Measurements from ENCODE around the gene PPP1R12C. TPM values are rescaled to one million over a fixed set of nuclear protein-coding genes. Genes with fewer than 3 reads are reported as not detected.
A peak's percentile ranks its signal among the peaks of the same experiment; 100 is the strongest.

PPP1R12C gene
- total RNA-seq, 1 experiment from 2014 or later: 158 TPM

DNA sequence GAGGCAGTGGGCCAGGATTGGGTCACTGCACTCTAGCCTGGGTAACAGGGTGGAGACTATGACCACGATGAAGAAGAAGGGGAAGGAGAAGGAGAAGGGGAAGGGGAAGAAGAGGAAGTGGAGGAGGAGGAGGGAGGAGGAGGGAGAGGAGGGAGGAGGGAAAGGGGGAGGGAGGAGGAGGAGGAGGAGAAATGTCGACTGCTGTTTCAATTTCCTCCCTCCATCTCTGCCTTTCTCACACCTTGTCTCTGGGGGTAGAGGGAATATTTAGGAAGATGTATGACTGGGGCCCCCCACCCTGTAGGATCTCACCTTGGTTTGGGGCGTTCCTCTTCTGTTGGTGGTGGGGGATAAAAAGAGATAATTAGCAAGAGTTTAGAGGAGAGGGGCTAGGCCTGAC is 27.8 kb upstream of the PPP1R12C start:
- peaks cover 17% of the 10 kb centered on the region; the same call in 1 of the 2 replicates for H3K4me1 ChIP-seq (ENCODE audit: control insufficient read depth, insufficient read depth, low read length)
- TF ChIP-seq POLR2AphosphoS5 (IDR thresholded peaks at IDR 0.05; ENCODE audit: low read depth, low read length) (no peak), TCF7L2 (IDR thresholded peaks at IDR 0.05; ENCODE audit: low read depth, low read length) (no peak), SIN3A (IDR thresholded peaks at IDR 0.05; ENCODE audit: borderline replicate concordance, insufficient read depth, low read depth, low read length) (no peak)
- TF ChIP-seq, protein P1, sequence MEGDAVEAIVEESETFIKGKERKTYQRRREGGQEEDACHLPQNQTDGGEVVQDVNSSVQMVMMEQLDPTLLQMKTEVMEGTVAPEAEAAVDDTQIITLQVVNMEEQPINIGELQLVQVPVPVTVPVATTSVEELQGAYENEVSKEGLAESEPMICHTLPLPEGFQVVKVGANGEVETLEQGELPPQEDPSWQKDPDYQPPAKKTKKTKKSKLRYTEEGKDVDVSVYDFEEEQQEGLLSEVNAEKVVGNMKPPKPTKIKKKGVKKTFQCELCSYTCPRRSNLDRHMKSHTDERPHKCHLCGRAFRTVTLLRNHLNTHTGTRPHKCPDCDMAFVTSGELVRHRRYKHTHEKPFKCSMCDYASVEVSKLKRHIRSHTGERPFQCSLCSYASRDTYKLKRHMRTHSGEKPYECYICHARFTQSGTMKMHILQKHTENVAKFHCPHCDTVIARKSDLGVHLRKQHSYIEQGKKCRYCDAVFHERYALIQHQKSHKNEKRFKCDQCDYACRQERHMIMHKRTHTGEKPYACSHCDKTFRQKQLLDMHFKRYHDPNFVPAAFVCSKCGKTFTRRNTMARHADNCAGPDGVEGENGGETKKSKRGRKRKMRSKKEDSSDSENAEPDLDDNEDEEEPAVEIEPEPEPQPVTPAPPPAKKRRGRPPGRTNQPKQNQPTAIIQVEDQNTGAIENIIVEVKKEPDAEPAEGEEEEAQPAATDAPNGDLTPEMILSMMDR (IDR thresholded peaks at IDR 0.05): no peak
- TF ChIP-seq, protein P2, sequence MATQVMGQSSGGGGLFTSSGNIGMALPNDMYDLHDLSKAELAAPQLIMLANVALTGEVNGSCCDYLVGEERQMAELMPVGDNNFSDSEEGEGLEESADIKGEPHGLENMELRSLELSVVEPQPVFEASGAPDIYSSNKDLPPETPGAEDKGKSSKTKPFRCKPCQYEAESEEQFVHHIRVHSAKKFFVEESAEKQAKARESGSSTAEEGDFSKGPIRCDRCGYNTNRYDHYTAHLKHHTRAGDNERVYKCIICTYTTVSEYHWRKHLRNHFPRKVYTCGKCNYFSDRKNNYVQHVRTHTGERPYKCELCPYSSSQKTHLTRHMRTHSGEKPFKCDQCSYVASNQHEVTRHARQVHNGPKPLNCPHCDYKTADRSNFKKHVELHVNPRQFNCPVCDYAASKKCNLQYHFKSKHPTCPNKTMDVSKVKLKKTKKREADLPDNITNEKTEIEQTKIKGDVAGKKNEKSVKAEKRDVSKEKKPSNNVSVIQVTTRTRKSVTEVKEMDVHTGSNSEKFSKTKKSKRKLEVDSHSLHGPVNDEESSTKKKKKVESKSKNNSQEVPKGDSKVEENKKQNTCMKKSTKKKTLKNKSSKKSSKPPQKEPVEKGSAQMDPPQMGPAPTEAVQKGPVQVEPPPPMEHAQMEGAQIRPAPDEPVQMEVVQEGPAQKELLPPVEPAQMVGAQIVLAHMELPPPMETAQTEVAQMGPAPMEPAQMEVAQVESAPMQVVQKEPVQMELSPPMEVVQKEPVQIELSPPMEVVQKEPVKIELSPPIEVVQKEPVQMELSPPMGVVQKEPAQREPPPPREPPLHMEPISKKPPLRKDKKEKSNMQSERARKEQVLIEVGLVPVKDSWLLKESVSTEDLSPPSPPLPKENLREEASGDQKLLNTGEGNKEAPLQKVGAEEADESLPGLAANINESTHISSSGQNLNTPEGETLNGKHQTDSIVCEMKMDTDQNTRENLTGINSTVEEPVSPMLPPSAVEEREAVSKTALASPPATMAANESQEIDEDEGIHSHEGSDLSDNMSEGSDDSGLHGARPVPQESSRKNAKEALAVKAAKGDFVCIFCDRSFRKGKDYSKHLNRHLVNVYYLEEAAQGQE (IDR thresholded peaks at IDR 0.05; ENCODE audit: insufficient read depth in 1 of 2, low read depth in 2 of 2, low read length in 1 of 2): no peak
- no peak for DNase-seq (ENCODE audit: low read depth, low spot score)
- intact Hi-C loops (cut with micrococcal nuclease; ENCODE audit: unreplicated experiment): loop anchor here (10.0 kb wide), 1 partner anchor 280 kb away; no protein-coding TSS in a partner anchor
- ChIA-PET POLR2A (interaction anchor here (0.6 kb wide), 1 partner anchor 64 kb away, joined by 11 read pairs; the partner anchor contains the start of gene PTPRH), CTCF (interaction anchor here (0.7 kb wide), 1 partner anchor 258 kb away, joined by 5 read pairs; no protein-coding TSS in a partner anchor)
- H3K36me3 ChIP-seq (ENCODE audit: control insufficient read depth, insufficient read depth, low read length): no peaks in the 10 kb centered on the region
- BruUV-seq (replicated peaks): no TSS peak
- H3K9me3 ChIP-seq (ENCODE audit: control insufficient read depth, insufficient read depth, low read depth, low read length): no peaks in the 10 kb centered on the region
- no peaks in the 10 kb centered on the region for H3K27me3 ChIP-seq (ENCODE audit: control insufficient read depth, insufficient read depth, low read length)
- in situ Hi-C loops (cut with HindIII; ENCODE audit: low pct_unique_long_range_greater_than_20kb, low sequenced_read_pairs): no loop called here
- ATAC-seq: no peak
- H3K27ac ChIP-seq (ENCODE audit: low read length): no peak overlapping the region
- H3K4me3 ChIP-seq (ENCODE audit: low read depth in 2 of 2, low read length in 2 of 2): no peak overlapping the region; a peak in 1 of 4 replicates

DNA sequence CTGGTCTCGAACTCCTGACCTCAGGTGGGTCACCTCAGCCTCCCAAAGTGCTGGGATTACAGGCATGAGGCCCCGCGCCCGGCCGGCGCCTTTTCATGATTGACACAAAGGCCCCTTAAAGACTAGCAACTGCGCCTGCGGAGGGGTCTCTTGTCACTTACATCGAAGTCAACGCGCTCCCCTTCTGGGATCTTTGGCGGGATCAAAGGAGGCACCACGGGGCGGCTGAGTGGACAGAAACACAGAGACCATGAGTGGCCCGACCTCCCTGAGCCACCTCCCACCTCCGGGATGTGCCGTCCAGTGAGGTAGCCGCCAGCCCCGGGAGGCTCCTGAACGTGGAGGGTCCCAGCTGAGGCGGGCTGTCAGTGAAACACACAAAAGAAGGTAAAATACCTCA is 24.3 kb upstream of the PPP1R12C start:
- H3K27ac ChIP-seq (ENCODE audit: low read length): no peak overlapping the region
- H3K4me1 ChIP-seq (ENCODE audit: control insufficient read depth, insufficient read depth, low read length): 0 out of 2 replicates have a peak, but pooled peaks cover 4% of the 10 kb centered on the region
- DNase-seq (ENCODE audit: low read depth, low spot score) (no peak), ATAC-seq (no peak)
- BruUV-seq (replicated peaks): no TSS peak
- no peaks in the 10 kb centered on the region for H3K27me3 ChIP-seq (ENCODE audit: control insufficient read depth, insufficient read depth, low read length)
- H3K9me3 ChIP-seq (ENCODE audit: control insufficient read depth, insufficient read depth, low read depth, low read length): no peaks in the 10 kb centered on the region
- H3K36me3 ChIP-seq (ENCODE audit: control insufficient read depth, insufficient read depth, low read length): no peaks in the 10 kb centered on the region
- ChIA-PET POLR2A (interaction anchor here (0.6 to 0.7 kb wide), 2 partner anchors 72 to 1010 kb away, joined by 7 to 11 read pairs; no protein-coding TSS in a partner anchor), CTCF (interaction anchor here (0.6 to 1.5 kb wide), 11 partner anchors 14 to 495 kb away, joined by 3 to 9 read pairs (median 4); partner anchors contain the start of gene DNAAF3)
- H3K4me3 ChIP-seq (ENCODE audit: low read depth in 2 of 2, low read length in 2 of 2): 0 out of 4 replicates have a peak overlapping the region, but pooled peaks of 1 of the 2 experiments have one; percentile 4
- in situ Hi-C loops (cut with HindIII; ENCODE audit: low pct_unique_long_range_greater_than_20kb, low sequenced_read_pairs): no loop called here
- intact Hi-C loops (cut with micrococcal nuclease; ENCODE audit: unreplicated experiment): loop anchor here (10.0 kb wide), 1 partner anchor 283 kb away; no protein-coding TSS in a partner anchor
- no peak for TF ChIP-seq POLR2AphosphoS5 (IDR thresholded peaks at IDR 0.05; ENCODE audit: low read depth, low read length)
- TF ChIP-seq SIN3A (IDR thresholded peaks at IDR 0.05; ENCODE audit: borderline replicate concordance, insufficient read depth, low read depth, low read length): no peak
- TF ChIP-seq TCF7L2 (IDR thresholded peaks at IDR 0.05; ENCODE audit: low read depth, low read length): no peak
- TF ChIP-seq, protein P1 (IDR thresholded peaks at IDR 0.05): no peak
- TF ChIP-seq, protein P2 (IDR thresholded peaks at IDR 0.05; ENCODE audit: insufficient read depth in 1 of 2, low read depth in 2 of 2, low read length in 1 of 2): no peak
